MV-4-11 (cell line): Measurements from ENCODE around the gene IGF1R.
A peak's percentile ranks its signal among the peaks of the same experiment; 100 is the strongest.

Experiments used
- DNase-seq: peaks from one replicate; lab custom pipeline; 2025; lab: John Stamatoyannopoulos, UW

The IGF1R gene

GRCh38 chr15:98648654-98649471 is 524 bp downstream of the IGF1R start:
- DNase-seq = no peak

GRCh38 chr15:98649472-98650416 is 1.4 kb downstream of the IGF1R start:
- DNase-seq = no peak

- DNase-seq = no peak
These were observed 2.2 kb downstream of the IGF1R start for GRCh38 chr15:98650417-98651035.

- DNase-seq = no peak
These were observed 2.7 kb downstream of the IGF1R start for GRCh38 chr15:98651036-98651481.

- no peak for DNase-seq
These were observed 3.4 kb downstream of the IGF1R start for GRCh38 chr15:98651581-98652220.

GRCh38 chr15:98653686-98654085 is 5.3 kb downstream of the IGF1R start:
- DNase-seq = peak; percentile 51

- no peak for DNase-seq
These were observed 6.5 kb downstream of the IGF1R start for GRCh38 chr15:98654790-98655360.

GRCh38 chr15:98655732-98656131 is 7.4 kb downstream of the IGF1R start:
- no peak for DNase-seq

GRCh38 chr15:98657721-98658120 is 9.4 kb downstream of the IGF1R start:
- no peak for DNase-seq

GRCh38 chr15:98658831-98659699 is 10.7 kb downstream of the IGF1R start:
- peak; percentile 5 for DNase-seq

- no peak for DNase-seq
These were observed 11.7 kb downstream of the IGF1R start for GRCh38 chr15:98660055-98660454.

- no peak for DNase-seq
These were observed 14.7 kb downstream of the IGF1R start for GRCh38 chr15:98663045-98663444.

- no peak for DNase-seq
These were observed 15.3 kb downstream of the IGF1R start for GRCh38 chr15:98663606-98664005.

- DNase-seq = no peak
These were observed 18.1 kb downstream of the IGF1R start for GRCh38 chr15:98666441-98666840.

- no peak for DNase-seq
These were observed 18.5 kb downstream of the IGF1R start for GRCh38 chr15:98666841-98667240.

- no peak for DNase-seq
These were observed 19.3 kb downstream of the IGF1R start for GRCh38 chr15:98667521-98668179.

- DNase-seq = no peak
These were observed 20.4 kb downstream of the IGF1R start for GRCh38 chr15:98668566-98669308.

- DNase-seq = no peak
These were observed 21.3 kb downstream of the IGF1R start for GRCh38 chr15:98669638-98670037.
